Testis (tissue), 2 donors: ENCODE measurements around the gene NES.

ENCODE experiments used
- CTCF ChIP-seq, 3 experiments: fragments of 450-650 bp in 2 of 3; fragments of 200-600 bp in 1 of 3; sonication (generic) in 1 of 3; IDR thresholded peaks; one replicate each; pipeline ENCODE4 v1.5.1; 2016 to 2019; ENCODE audit warnings: antibody characterized with exemption in 3 of 3, mild to moderate bottlenecking in 2 of 3, moderate library complexity in 1 of 3
- POLR2A ChIP-seq: fragments of 450-650 bp; IDR thresholded peaks from one replicate; pipeline ENCODE4 v1.6.1; 2017; ENCODE audit warnings: antibody characterized with exemption, mild to moderate bottlenecking, moderate library complexity

- TF ChIP-seq CTCF (IDR thresholded peaks at IDR 0.05) (no peak), POLR2A (no peak)
Measured at GRCh38 chr1:156697481-156697880, 20.3 kb upstream of the NES start.
